DND-41 (cell line): ENCODE measurements around the gene TFDP2.
"Not testable (repeated sequence)": the region's sequence is repeated elsewhere in the genome, so short reads cannot be mapped to it uniquely, and the experiment has no call there.

Source experiments
- ATAC-seq: fragments of 200-7000 bp; cut with Tn5 transposase; 3 replicates; pipeline ENCODE4 v1.9.1; 2021; ENCODE audit warnings: low read depth; ENCODE audit not compliant: insufficient read depth
- DNase-seq: peaks from one replicate; pipeline ENCODE4 v3.0.0-alpha.2; 2020
- H2AFZ ChIP-seq: 2 replicates; pipeline ENCODE4 v1.6.0; 2012; ENCODE audit warnings: low read depth, low read length
- H3K27ac ChIP-seq: 2 replicates; pipeline ENCODE4 v1.5.1; 2012; ENCODE audit warnings: low read length, inconsistent platforms
- H3K27me3 ChIP-seq: fragments of 200-600 bp; sonication (generic); 2 replicates; pipeline ENCODE4 v1.6.0; 2012; ENCODE audit warnings: low read length, mild to moderate bottlenecking, inconsistent platforms; ENCODE audit not compliant: insufficient read depth, poor library complexity
- H3K36me3 ChIP-seq: 2 replicates; pipeline ENCODE4 v1.5.1; 2012; ENCODE audit warnings: low read length, inconsistent platforms; ENCODE audit not compliant: insufficient read depth
- H3K4me1 ChIP-seq: 2 replicates; pipeline ENCODE4 v1.5.1; 2012; ENCODE audit warnings: mild to moderate bottlenecking, low read length; ENCODE audit not compliant: insufficient read depth
- H3K4me2 ChIP-seq: 2 replicates; pipeline ENCODE4 v1.6.0; 2012; ENCODE audit warnings: mild to moderate bottlenecking, moderate library complexity, low read length, inconsistent platforms; ENCODE audit not compliant: insufficient read depth
- H3K4me3 ChIP-seq, 2 experiments: fragments of 200-600 bp in 1 of 2; shearing (Covaris generic) in 1 of 2; 2 replicates each; pipeline ENCODE4 v1.5.1; 2012 to 2016; ENCODE audit warnings: inconsistent platforms in 2 of 2, low read length in 2 of 2, mild to moderate bottlenecking in 2 of 2, low read depth in 1 of 2, moderate library complexity in 1 of 2
- H3K79me2 ChIP-seq: 2 replicates; pipeline ENCODE4 v1.6.0; 2012; ENCODE audit warnings: low read length, inconsistent platforms; ENCODE audit not compliant: insufficient read depth
- H3K9ac ChIP-seq: 2 replicates; pipeline ENCODE4 v1.6.0; 2012; ENCODE audit warnings: low read depth, mild to moderate bottlenecking, inconsistent platforms, low read length, moderate library complexity
- H3K9me3 ChIP-seq: 2 replicates; pipeline ENCODE4 v1.5.1; 2012; ENCODE audit warnings: low read length, moderate library complexity, mild to moderate bottlenecking, inconsistent platforms; ENCODE audit not compliant: insufficient read depth, severe bottlenecking
- H4K20me1 ChIP-seq: 2 replicates; pipeline ENCODE4 v1.6.0; 2012; ENCODE audit warnings: low read length; ENCODE audit not compliant: insufficient read depth
- CTCF ChIP-seq: IDR thresholded peaks from 2 replicates; pipeline ENCODE4 v1.5.1; 2012; ENCODE audit warnings: borderline replicate concordance, low read length, moderate library complexity, mild to moderate bottlenecking; ENCODE audit not compliant: poor library complexity, severe bottlenecking; ENCODE audit errors: extremely low read depth
- EZH2 ChIP-seq: IDR thresholded peaks from 3 replicates; pipeline ENCODE4 v1.6.1; 2012; ENCODE audit warnings: borderline replicate concordance, low read depth, mild to moderate bottlenecking, moderate library complexity, low read length, inconsistent platforms; ENCODE audit not compliant: severe bottlenecking

The TFDP2 gene

GRCh38 chr3:142009029-142009428 lies 140.3 kb downstream of the TFDP2 start:
- peaks cover 52% of the 10 kb centered on the region for H4K20me1 ChIP-seq
- H2AFZ ChIP-seq, result no peak overlapping the region
- ATAC-seq (no peak), DNase-seq (no peak)
- H3K36me3 ChIP-seq, result peaks cover 60% of the 10 kb centered on the region
- H3K9ac ChIP-seq, result no peak overlapping the region
- H3K27ac ChIP-seq, result no peak overlapping the region
- no peak overlapping the region for H3K4me2 ChIP-seq
- H3K4me1 ChIP-seq, result no peaks in the 10 kb centered on the region
- no peaks in the 10 kb centered on the region for H3K27me3 ChIP-seq
- no peaks in the 10 kb centered on the region for H3K9me3 ChIP-seq
- no peak for TF ChIP-seq EZH2
- TF ChIP-seq CTCF, result no peak
- H3K79me2 ChIP-seq, result peaks cover 90% of the 10 kb centered on the region
- H3K4me3 ChIP-seq, result no peak overlapping the region

GRCh38 chr3:142007710-142008399 lies 141.5 kb downstream of the TFDP2 start:
- no peak overlapping the region for H3K9ac ChIP-seq
- no peak overlapping the region for H2AFZ ChIP-seq
- no peaks in the 10 kb centered on the region for H3K4me1 ChIP-seq
- H3K79me2 ChIP-seq, result peaks cover 90% of the 10 kb centered on the region
- no peaks in the 10 kb centered on the region for H3K27me3 ChIP-seq
- peaks cover 65% of the 10 kb centered on the region for H3K36me3 ChIP-seq
- peaks cover 56% of the 10 kb centered on the region for H4K20me1 ChIP-seq
- H3K9me3 ChIP-seq, result no peaks in the 10 kb centered on the region
- TF ChIP-seq EZH2 (no peak), CTCF (no peak)
- no peak overlapping the region for H3K27ac ChIP-seq
- ATAC-seq (no peak), DNase-seq (no peak)
- H3K4me3 ChIP-seq, result no peak overlapping the region
- no peak overlapping the region for H3K4me2 ChIP-seq

GRCh38 chr3:142004957-142005356 lies 144.4 kb downstream of the TFDP2 start:
- not testable (repeated sequence) for DNase-seq, H3K4me2 ChIP-seq, H3K27me3 ChIP-seq, H3K27ac ChIP-seq, ATAC-seq, H3K4me3 ChIP-seq, H2AFZ ChIP-seq, H3K4me1 ChIP-seq, H3K9me3 ChIP-seq, H3K9ac ChIP-seq
- Histone ChIP-seq H4K20me1 (peaks cover 67% of the 10 kb centered on the region), H3K79me2 (peaks cover 100% of the 10 kb centered on the region), H3K36me3 (peaks cover 88% of the 10 kb centered on the region)

- Histone ChIP-seq H3K4me2 (no peak overlapping the region), H3K9me3 (no peaks in the 10 kb centered on the region), H3K9ac (no peak overlapping the region), H4K20me1 (peaks cover 60% of the 10 kb centered on the region), H3K27me3 (no peaks in the 10 kb centered on the region), H3K79me2 (peaks cover 98% of the 10 kb centered on the region), H2AFZ (no peak overlapping the region), H3K36me3 (peaks cover 91% of the 10 kb centered on the region), H3K4me3 (no peak overlapping the region), H3K4me1 (peaks cover 2% of the 10 kb centered on the region; the same call in 1 of the 2 replicates), H3K27ac (no peak overlapping the region)
- DNase-seq (no peak), ATAC-seq (no peak)
- no peak for TF ChIP-seq EZH2
- no peak for TF ChIP-seq CTCF
These were observed 145.3 kb downstream of the TFDP2 start for GRCh38 chr3:142004025-142004424.
